GM12892 (cell line): ENCODE data around the gene PRKAG2.
A peak's percentile ranks its signal among the peaks of the same experiment; 100 is the strongest.

Experiments used
- DNase-seq: peaks from one replicate; pipeline ENCODE4 v3.0.0; 2011; ENCODE audit not compliant: insufficient read length
- FAIRE-seq: peaks from 2 replicates; lab custom pipeline; 2011; peaks lifted over from hg19 to GRCh38; lab: Jason Lieb, UNC
- POLR2A ChIP-seq: IDR thresholded peaks from 2 replicates; pipeline ENCODE4 v1.6.1; 2011; ENCODE audit warnings: low read depth, low read length, control low read depth
- POLR2AphosphoS5 ChIP-seq: IDR thresholded peaks from 2 replicates; pipeline ENCODE4 v1.6.1; 2011; ENCODE audit warnings: low read depth, low read length, control low read depth
- TAF1 ChIP-seq: IDR thresholded peaks from 2 replicates; pipeline ENCODE4 v1.6.1; 2011; ENCODE audit warnings: low read depth, mild to moderate bottlenecking, control low read depth, low read length, borderline replicate concordance

The PRKAG2 gene

GRCh38 chr7:151647006-151647405, 229.9 kb downstream of the PRKAG2 start:
- DNase-seq (no peak), FAIRE-seq (no peak)
- TF ChIP-seq POLR2AphosphoS5 (no peak), POLR2A (no peak), TAF1 (no peak)

GRCh38 chr7:151645311-151645710, 231.6 kb downstream of the PRKAG2 start:
- no peak for FAIRE-seq
- no peak for DNase-seq
- TF ChIP-seq TAF1 = no peak
- no peak for TF ChIP-seq POLR2AphosphoS5
- no peak for TF ChIP-seq POLR2A

GRCh38 chr7:151644554-151644953, 232.4 kb downstream of the PRKAG2 start:
- DNase-seq (no peak), FAIRE-seq (no peak)
- TF ChIP-seq TAF1 = no peak
- TF ChIP-seq POLR2AphosphoS5 = no peak
- no peak for TF ChIP-seq POLR2A

- TF ChIP-seq TAF1 (no peak), POLR2A (no peak), POLR2AphosphoS5 (no peak)
- DNase-seq (no peak), FAIRE-seq (no peak)
Measured at GRCh38 chr7:151642746-151643145, 234.2 kb downstream of the PRKAG2 start.

DNA sequence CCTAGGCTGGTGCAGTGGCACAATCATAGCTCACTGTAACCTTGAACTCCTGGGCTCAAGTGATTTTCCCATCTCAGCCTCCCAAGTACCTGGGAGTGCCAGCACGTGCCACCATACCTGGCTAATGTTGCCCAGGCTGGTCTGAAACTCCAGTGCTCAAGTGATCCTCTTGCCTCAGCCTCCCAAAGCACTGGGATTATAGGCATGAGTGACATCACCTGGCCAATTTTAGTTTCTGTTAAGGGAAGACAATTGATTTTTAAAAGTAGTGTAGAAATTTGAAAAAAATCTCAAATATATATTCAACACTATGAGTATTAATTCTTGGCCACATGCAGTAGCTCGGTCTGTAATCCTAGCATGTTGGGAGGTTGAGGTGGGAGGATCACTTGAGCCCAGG, 235.3 kb downstream of the PRKAG2 start:
- DNase-seq (no peak), FAIRE-seq (no peak)
- TF ChIP-seq POLR2AphosphoS5 = no peak
- no peak for TF ChIP-seq POLR2A
- TF ChIP-seq TAF1 = no peak

GRCh38 chr7:151637781-151638261, 239.1 kb downstream of the PRKAG2 start:
- TF ChIP-seq POLR2A = no peak
- no peak for TF ChIP-seq TAF1
- FAIRE-seq (no peak), DNase-seq (no peak)

GRCh38 chr7:151634643-151635042, 242.3 kb downstream of the PRKAG2 start:
- DNase-seq (no peak), FAIRE-seq (no peak)
- no peak for TF ChIP-seq POLR2A
- TF ChIP-seq TAF1 = no peak
- no peak for TF ChIP-seq POLR2AphosphoS5

- TF ChIP-seq POLR2A (no peak), TAF1 (no peak), POLR2AphosphoS5 (no peak)
- FAIRE-seq (no peak), DNase-seq (no peak)
Measured at GRCh38 chr7:151633516-151633812, 243.5 kb downstream of the PRKAG2 start.

GRCh38 chr7:151632750-151633515, 244.0 kb downstream of the PRKAG2 start:
- DNase-seq (peak; percentile 40), FAIRE-seq (peak; percentile 36)

GRCh38 chr7:151631953-151632749, 244.8 kb downstream of the PRKAG2 start:
- DNase-seq (peak; percentile 64), FAIRE-seq (peak; percentile 80)
- TF ChIP-seq POLR2A = peak; percentile 56; the same call in 1 of the 2 replicates
- TF ChIP-seq POLR2AphosphoS5 = no peak
- TF ChIP-seq TAF1 = 0 out of 2 replicates have a peak, but pooled peaks have one; percentile 4

More at GRCh38 chr7:151632750-151633515, 244.0 kb downstream of the PRKAG2 start:
- no peak for TF ChIP-seq TAF1
- peak; percentile 74; the same call in 1 of the 2 replicates for TF ChIP-seq POLR2A
- peak; percentile 78; the same call in 1 of the 2 replicates for TF ChIP-seq POLR2AphosphoS5

DNA sequence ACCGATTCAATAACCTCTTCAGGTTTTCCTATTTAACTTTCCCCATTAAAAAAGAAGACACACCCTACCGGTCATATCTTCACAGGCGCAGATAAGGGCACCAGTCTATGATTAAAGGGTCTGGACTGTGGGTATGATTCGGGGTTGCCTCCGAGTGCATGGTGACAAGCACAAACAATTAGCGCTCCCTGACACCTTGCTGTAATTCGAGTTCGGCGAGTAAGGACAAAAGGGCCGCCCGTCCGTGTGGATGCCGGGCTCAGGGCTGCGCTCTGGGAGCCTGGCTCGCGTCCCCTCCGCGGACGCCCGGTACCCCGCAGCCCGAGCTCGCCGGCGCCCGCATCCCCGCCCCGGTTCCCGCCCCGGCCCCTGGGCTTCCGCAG, 245.4 kb downstream of the PRKAG2 start:
- DNase-seq = no peak
- TF ChIP-seq POLR2AphosphoS5 (no peak), POLR2A (no peak), TAF1 (no peak)
- no peak for FAIRE-seq
